Trophoblast cell (in vitro differentiated cells and primary cell): ENCODE measurements around the gene SPNS1.
"Not testable (repeated sequence)": the region's sequence is repeated elsewhere in the genome, so short reads cannot be mapped to it uniquely, and the experiment has no call there.

Experiments used
- DNase-seq, 2 donors: peaks; one replicate each; pipeline ENCODE4 v3.0.0-alpha.2; 2016
- H2AFZ ChIP-seq: 2 replicates; pipeline ENCODE4 v1.6.1; 2013; ENCODE audit warnings: low read length, moderate library complexity, mild to moderate bottlenecking; ENCODE audit not compliant: insufficient read depth, poor library complexity
- H2AK5ac ChIP-seq: 2 replicates; pipeline ENCODE4 v1.6.1; 2013; ENCODE audit warnings: mild to moderate bottlenecking, low read length
- H2BK120ac ChIP-seq: 2 replicates; pipeline ENCODE4 v1.6.1; 2013; ENCODE audit warnings: low read length, mild to moderate bottlenecking, moderate library complexity; ENCODE audit not compliant: insufficient read depth, poor library complexity
- H2BK12ac ChIP-seq: 2 replicates; pipeline ENCODE4 v1.6.1; 2013; ENCODE audit warnings: mild to moderate bottlenecking, low read length, moderate library complexity
- H2BK5ac ChIP-seq: 2 replicates; pipeline ENCODE4 v1.6.1; 2013; ENCODE audit warnings: low read length, low read depth, moderate library complexity, mild to moderate bottlenecking; ENCODE audit not compliant: poor library complexity
- H3K14ac ChIP-seq: 2 replicates; pipeline ENCODE4 v1.6.1; 2013; ENCODE audit warnings: mild to moderate bottlenecking, low read length
- H3K18ac ChIP-seq: 2 replicates; pipeline ENCODE4 v1.6.1; 2013; ENCODE audit warnings: mild to moderate bottlenecking, low read length
- H3K23ac ChIP-seq: 2 replicates; pipeline ENCODE4 v1.6.1; 2013; ENCODE audit warnings: low read length
- H3K27ac ChIP-seq: 2 replicates; pipeline ENCODE4 v1.5.1; 2013; ENCODE audit warnings: low read depth, mild to moderate bottlenecking, inconsistent platforms, low read length, moderate library complexity
- H3K27me3 ChIP-seq: 2 replicates; pipeline ENCODE4 v1.6.1; 2013; ENCODE audit warnings: inconsistent platforms, mild to moderate bottlenecking, low read length, moderate library complexity; ENCODE audit not compliant: insufficient read depth
- H3K36me3 ChIP-seq, 2 experiments: 1 replicate in 1 of 2; 2 replicates in 1 of 2; pipeline ENCODE4 v1.6.1; 2013; ENCODE audit warnings: low read length in 2 of 2, mild to moderate bottlenecking in 2 of 2, moderate library complexity in 1 of 2; ENCODE audit not compliant: insufficient read depth in 2 of 2, control insufficient read depth in 1 of 2
- H3K4ac ChIP-seq: 2 replicates; pipeline ENCODE4 v1.6.1; 2013; ENCODE audit warnings: low read depth, mild to moderate bottlenecking, low read length, moderate library complexity
- H3K4me1 ChIP-seq, 2 experiments: 1 replicate in 1 of 2; 2 replicates in 1 of 2; pipeline ENCODE4 v1.6.1; 2013; ENCODE audit warnings: low read length in 2 of 2, mild to moderate bottlenecking in 2 of 2, moderate library complexity in 1 of 2; ENCODE audit not compliant: insufficient read depth in 2 of 2, control insufficient read depth in 1 of 2
- H3K4me2 ChIP-seq: 2 replicates; pipeline ENCODE4 v1.6.1; 2013; ENCODE audit warnings: inconsistent platforms, mild to moderate bottlenecking, low read length, moderate library complexity
- H3K4me3 ChIP-seq: 2 replicates; pipeline ENCODE4 v1.5.1; 2013; ENCODE audit warnings: mild to moderate bottlenecking, low read depth, low read length, inconsistent platforms
- H3K79me1 ChIP-seq: one replicate; pipeline ENCODE4 v1.6.1; 2013; ENCODE audit warnings: low read length
- H3K79me2 ChIP-seq: 2 replicates; pipeline ENCODE4 v1.6.1; 2013; ENCODE audit warnings: low read length, mild to moderate bottlenecking; ENCODE audit not compliant: control insufficient read depth, insufficient read depth, poor library complexity
- H3K9ac ChIP-seq: 2 replicates; pipeline ENCODE4 v1.6.1; 2013; ENCODE audit warnings: mild to moderate bottlenecking, low read length
- H3K9me3 ChIP-seq: 2 replicates; pipeline ENCODE4 v1.6.1; 2013; ENCODE audit warnings: low read depth, mild to moderate bottlenecking, control low read depth, inconsistent platforms, low read length; ENCODE audit not compliant: insufficient read depth
- H4K12ac ChIP-seq: 2 replicates; pipeline ENCODE4 v1.6.1; 2013; ENCODE audit warnings: low read depth, mild to moderate bottlenecking, low read length, moderate library complexity
- H4K8ac ChIP-seq: 2 replicates; pipeline ENCODE4 v1.6.1; 2013; ENCODE audit warnings: low read depth, mild to moderate bottlenecking, low read length, moderate library complexity
- H4K91ac ChIP-seq: one replicate; pipeline ENCODE4 v1.6.1; 2013; ENCODE audit warnings: low read depth, mild to moderate bottlenecking, low read length, moderate library complexity
- WGBS: extraction: QIAGEN DNeasy Blood & Tissue Kit; methylation state at CpG from one replicate; pipeline ENCODE4 v1.1.7; 2013; ENCODE audit warnings: missing lambda C conversion rate; ENCODE audit not compliant: insufficient read length, insufficient coverage; ENCODE audit errors: extremely low coverage; 5-methylcytosine and 5-hydroxymethylcytosine counted together

The SPNS1 gene

DNA sequence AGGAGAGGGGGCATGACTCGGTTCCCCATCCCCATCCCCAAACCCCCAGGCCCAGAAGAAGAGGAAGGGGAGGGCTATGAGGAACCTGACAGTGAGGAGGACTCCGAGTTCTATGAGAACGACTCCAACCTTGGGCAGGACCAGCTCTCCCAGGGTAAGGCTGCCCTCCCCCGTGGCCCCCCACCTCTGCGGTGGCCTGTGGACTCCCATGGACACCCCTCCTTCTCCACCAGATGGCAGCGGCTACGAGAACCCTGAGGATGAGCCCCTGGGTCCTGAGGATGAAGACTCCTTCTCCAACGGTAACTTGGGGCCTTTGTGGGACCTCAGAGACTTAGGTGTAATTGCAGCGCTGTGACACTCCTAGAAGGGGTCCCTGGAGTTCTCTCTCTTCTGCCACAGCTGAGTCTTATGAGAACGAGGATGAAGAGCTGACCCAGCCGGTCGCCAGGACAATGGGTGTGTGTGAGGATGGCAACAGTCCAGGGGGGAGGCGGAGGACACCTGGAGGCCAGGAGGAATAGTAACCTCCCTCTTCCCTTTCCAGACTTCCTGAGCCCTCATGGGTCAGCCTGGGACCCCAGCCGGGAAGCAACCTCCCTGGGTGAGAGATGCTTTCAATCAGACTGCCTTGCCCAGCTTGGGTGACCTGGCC is 37.2 kb upstream of the SPNS1 start:
- Histone ChIP-seq H3K27ac (no peak overlapping the region), H3K4me3 (no peak overlapping the region), H3K4me1 (peaks cover 3 to 6% of the 10 kb centered on the region in 2 experiments), H3K36me3 (no peaks in the 10 kb centered on the region), H3K27me3 (no peaks in the 10 kb centered on the region), H4K8ac (no peak overlapping the region), H3K79me2 (no peaks in the 10 kb centered on the region), H2BK120ac (no peak overlapping the region), H4K91ac (no peak overlapping the region), H4K12ac (no peak overlapping the region), H2AK5ac (no peak overlapping the region), H2BK12ac (no peak overlapping the region), H3K18ac (no peak overlapping the region), H3K23ac (no peak overlapping the region), H3K9me3 (peaks cover 1% of the 10 kb centered on the region), H3K4me2 (no peak overlapping the region), H3K9ac (no peak overlapping the region), H3K79me1 (no peaks in the 10 kb centered on the region), H3K14ac (no peak overlapping the region), H3K4ac (no peak overlapping the region), H2AFZ (no peak overlapping the region), H2BK5ac (no peak overlapping the region)
- no CpG with 5 or more reads among the region's 14 CpGs for WGBS
- no peak for DNase-seq

DNA sequence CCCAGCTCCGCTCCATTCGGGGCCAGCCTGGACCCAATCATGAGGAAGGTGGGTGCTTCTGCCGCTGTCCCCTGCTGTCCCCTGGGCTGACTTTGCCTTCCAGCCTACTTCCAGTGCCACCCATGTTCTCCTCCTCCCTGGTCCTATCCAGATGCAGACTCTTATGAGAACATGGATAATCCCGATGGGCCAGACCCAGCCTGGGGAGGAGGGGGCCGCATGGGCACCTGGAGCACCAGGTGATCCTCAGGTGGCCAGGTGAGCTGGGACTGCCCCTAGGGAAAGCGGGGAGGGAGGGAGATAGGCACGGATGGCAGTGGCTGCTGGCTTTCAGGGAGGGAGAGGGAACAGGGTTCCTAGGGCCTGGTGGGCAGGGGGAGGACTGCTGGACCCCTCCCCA is 35.9 kb upstream of the SPNS1 start:
- Histone ChIP-seq H3K9me3 (peaks cover 1% of the 10 kb centered on the region), H3K14ac (no peak overlapping the region), H2BK5ac (no peak overlapping the region), H4K91ac (no peak overlapping the region), H3K4ac (no peak overlapping the region), H2AFZ (no peak overlapping the region), H2AK5ac (no peak overlapping the region), H3K36me3 (no peaks in the 10 kb centered on the region), H2BK120ac (no peak overlapping the region), H3K4me1 (peaks cover 0 to 2% of the 10 kb centered on the region in 2 experiments), H3K18ac (no peak overlapping the region), H3K79me2 (no peaks in the 10 kb centered on the region), H2BK12ac (no peak overlapping the region), H3K4me3 (no peak overlapping the region), H3K9ac (no peak overlapping the region), H3K79me1 (no peaks in the 10 kb centered on the region), H3K23ac (no peak overlapping the region), H3K27ac (no peak overlapping the region), H4K12ac (no peak overlapping the region), H4K8ac (no peak overlapping the region), H3K27me3 (no peaks in the 10 kb centered on the region), H3K4me2 (no peak overlapping the region)
- WGBS, result no CpG with 5 or more reads among the region's 7 CpGs
- no peak for DNase-seq

DNA sequence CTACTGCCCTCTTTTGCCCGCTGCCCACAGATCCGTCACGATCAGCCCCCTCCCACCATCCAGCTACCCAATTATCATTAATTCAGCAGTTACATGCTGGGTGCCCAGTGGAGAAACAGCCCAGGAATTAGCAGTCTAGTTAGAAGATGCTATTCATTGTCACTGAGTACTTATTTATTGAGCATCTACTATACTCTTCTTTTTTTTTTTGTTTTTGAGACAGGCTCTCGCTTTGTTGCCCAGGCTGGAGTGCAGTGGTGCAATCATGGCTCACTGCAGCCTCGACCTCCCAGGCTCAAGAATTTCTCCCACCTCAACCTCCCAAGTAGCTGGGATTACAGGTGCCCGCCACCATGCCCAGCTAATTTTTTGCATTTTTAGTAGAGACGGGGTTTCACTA is 34.8 kb upstream of the SPNS1 start:
- H3K18ac ChIP-seq, H3K9me3 ChIP-seq, H3K4ac ChIP-seq, H3K4me1 ChIP-seq, H3K27ac ChIP-seq, H4K12ac ChIP-seq, H4K8ac ChIP-seq, H2BK5ac ChIP-seq, H3K23ac ChIP-seq, H3K36me3 ChIP-seq, H3K79me1 ChIP-seq, H3K9ac ChIP-seq, H2AFZ ChIP-seq, H2BK12ac ChIP-seq, H3K27me3 ChIP-seq, H2AK5ac ChIP-seq, H3K4me3 ChIP-seq, H4K91ac ChIP-seq, H3K79me2 ChIP-seq, DNase-seq, H3K4me2 ChIP-seq, H3K14ac ChIP-seq, H2BK120ac ChIP-seq: not testable (repeated sequence)
- no CpG with 5 or more reads among the region's 7 CpGs for WGBS

DNA sequence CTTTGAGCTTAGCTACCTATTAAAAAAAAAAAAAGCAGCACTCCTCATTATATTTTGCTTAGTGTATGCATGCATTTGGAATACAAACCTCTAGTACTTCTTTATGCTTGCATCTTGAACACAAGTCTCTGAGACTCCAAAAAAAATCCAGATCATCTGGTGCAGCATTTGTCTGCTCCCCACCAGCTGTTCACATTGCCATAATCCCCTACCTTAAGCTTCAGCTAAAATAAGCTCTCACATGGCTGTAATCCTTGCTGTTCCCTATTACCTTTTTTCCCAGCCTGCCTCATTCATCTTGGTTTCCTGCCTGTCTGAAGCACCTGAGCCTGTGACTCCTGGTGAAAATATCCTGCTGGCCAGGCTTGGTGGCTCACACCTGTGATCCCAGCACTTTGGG is 31.3 kb upstream of the SPNS1 start:
- Histone ChIP-seq H2BK120ac (no peak overlapping the region), H4K8ac (no peak overlapping the region), H3K27ac (no peak overlapping the region), H3K36me3 (no peaks in the 10 kb centered on the region), H2BK5ac (no peak overlapping the region), H3K4me1 (peaks cover 0 to 2% of the 10 kb centered on the region in 2 experiments), H2AK5ac (no peak overlapping the region), H3K27me3 (no peaks in the 10 kb centered on the region), H3K79me2 (no peaks in the 10 kb centered on the region), H3K79me1 (no peaks in the 10 kb centered on the region), H2BK12ac (no peak overlapping the region), H3K23ac (no peak overlapping the region), H3K9ac (no peak overlapping the region), H3K4ac (no peak overlapping the region), H4K12ac (no peak overlapping the region), H3K4me2 (no peak overlapping the region), H4K91ac (no peak overlapping the region), H3K14ac (no peak overlapping the region), H3K18ac (no peak overlapping the region), H2AFZ (no peak overlapping the region), H3K4me3 (no peak overlapping the region), H3K9me3 (no peaks in the 10 kb centered on the region)
- no peak for DNase-seq
